ENCODE measurements around the gene TRIM72.
A peak's percentile ranks its signal among the peaks of the same experiment; 100 is the strongest.
"Not testable (repeated sequence)": the region's sequence is repeated elsewhere in the genome, so short reads cannot be mapped to it uniquely, and the experiment has no call there.

The TRIM72 gene

DNA sequence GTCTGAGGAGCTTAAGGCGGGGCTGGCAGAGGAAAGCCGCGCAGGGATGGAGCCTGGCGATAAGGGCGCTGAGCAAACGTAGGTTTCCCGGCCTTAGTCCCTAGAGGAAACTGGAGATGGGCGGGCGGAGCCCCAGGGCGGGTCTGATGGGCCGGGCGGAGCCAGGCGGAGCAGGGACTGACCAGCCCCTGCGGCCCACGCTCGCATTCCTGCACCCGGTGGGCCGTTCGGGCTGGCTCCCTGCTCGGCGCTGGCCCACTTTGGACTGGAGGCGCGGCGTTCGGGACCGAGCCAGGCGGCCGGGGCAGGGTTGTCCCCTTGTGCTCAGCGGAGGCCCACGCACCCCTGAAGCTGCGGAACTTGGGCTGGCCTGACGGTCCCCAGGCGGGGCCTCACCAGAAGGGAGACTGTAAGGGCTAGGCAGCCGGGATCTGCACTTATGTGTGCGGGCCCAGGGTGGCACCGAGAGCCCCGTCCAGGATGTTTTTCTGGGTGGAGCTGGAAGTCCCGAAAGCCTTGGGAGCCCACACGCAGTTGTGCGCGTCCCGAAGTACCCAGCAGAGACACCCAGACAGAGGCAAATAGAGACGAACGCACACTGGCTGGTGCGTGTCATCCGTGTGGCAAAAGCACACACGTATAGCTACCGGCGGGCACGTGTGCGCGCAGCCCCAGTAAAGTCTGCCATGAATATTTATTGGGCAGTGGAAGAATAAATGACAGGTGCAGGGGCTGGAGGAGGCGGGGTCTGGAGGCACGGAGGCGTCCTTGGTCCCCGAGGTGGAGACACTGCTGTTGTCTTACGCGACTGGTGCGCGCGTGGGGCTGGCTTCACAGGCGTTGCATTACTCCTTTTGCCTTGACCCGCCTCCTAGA, 1.6 kb downstream of the TRIM72 start:
- peak; percentile 40 for DNase-seq

DNA sequence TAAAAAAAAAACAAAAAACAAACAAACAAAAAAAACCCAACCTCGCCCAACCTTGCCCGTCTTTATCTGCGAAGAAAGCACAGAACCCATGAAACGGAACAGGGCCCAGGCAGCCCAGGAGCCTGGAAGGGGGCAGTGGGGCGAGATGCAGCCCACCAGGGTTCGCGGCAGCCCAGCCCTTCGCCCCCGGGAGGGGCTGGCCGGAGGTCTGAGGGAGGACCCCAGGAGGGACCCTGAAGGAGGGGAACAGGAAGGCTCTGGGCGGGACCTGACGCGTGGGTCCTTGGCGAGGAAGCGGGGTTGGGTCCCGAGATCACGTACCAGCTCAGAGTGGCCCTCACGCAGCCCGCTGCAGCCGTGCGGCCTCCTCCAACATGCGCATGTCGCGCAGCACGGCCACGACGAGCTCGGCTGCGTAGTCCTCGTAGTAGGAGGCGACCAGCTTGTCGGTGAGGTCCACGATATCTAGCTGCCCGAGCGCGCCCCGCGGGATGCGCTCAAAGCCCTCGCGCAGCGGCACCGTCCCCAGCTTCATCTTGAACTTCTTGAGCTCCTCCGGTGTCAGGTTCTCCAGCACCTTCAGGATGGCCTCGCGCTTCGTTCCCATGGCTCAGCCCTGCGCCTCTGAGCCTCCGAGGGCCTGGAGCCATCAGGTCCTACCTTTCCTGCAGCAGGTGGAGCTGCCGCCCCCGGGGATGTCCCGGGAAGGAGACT, 2.7 kb downstream of the TRIM72 start, which contains the start of gene PYDC1:
TSS of gene PYDC1 (minus strand) at position 714 of the 714 bp plus-strand sequence. CDS start at position 607, 107 bp downstream.
- DNase-seq, result no peak

DNA sequence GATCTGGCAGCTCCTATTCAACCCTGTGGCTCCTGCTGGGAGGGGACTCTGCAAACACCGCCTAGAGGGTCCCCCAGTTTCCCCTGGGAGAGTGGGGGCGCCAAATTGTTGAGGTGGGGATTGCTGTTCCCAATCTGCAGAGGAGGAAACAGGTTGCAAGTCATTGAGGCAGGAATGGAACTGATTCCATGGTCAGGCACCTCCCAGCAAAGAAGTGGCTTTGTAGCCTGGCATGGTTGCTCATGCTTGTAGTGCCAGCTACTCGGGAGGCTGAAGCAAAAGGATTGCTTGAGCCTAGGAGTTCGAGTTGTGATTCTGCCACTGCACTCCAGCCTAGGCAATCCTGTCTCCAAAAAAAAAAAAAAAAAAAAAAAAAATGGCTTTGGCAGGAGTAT, 3.2 kb downstream of the TRIM72 start:
- no peak for DNase-seq

DNA sequence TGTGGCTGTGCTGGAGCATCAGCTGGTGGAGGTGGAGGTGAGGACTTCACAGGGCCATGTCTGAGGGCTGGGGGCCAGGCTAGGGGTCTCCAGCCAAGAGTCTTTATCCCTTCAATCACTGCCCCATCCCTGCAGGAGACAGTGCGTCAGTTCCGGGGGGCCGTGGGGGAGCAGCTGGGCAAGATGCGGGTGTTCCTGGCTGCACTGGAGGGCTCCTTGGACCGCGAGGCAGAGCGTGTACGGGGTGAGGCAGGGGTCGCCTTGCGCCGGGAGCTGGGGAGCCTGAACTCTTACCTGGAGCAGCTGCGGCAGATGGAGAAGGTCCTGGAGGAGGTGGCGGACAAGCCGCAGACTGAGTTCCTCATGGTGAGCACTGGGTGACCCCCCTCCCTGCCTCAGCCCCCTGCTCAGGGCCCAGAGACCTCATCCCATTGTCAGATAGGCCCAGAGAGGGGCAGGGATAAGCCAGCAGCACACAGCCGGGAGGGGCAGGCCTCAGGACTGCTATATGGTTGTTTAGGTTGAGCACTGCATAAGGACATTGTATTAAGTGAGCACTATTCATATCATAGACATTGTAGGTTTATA, 5.3 kb downstream of the TRIM72 start:
- no peak for DNase-seq

DNA sequence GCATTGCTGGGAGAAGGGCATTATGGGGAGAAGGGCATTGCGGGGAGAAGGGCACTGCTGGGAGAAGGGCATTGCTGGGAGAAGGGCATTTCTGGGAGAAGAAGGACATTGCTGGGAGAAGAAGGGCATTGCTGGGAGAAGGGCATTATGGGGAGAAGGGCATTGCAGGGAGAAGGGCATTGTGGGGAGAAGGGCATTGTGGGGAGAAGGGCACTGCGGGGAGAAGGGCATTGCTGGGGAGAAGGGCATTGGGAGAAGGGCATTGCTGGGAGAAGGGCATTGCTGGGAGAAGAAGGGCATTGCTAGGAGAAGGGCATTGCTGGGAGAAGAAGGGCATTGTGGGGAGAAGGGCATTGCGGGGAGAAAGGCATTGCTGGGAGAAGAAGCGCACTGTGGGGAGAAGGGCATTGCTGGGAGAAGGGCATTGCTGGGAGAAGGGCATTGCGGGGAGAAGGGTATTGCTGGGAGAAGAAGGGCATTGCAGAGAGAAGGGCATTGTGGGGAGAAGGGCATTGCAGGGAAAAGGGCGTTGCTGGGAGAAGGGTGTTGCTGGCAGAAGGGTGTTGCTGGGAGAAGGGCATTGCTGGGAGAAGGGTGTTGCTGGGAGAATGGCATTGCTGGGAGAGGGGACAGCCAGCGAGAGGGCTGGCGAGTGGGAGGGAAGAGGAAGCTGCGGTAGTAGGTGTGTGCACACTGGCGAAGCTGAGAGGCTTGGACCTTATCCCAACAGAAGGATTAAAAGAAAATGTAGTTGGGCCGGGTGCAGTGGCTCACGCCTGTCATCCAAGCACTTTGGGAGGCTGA, 7.6 kb downstream of the TRIM72 start:
- no peak for DNase-seq

DNA sequence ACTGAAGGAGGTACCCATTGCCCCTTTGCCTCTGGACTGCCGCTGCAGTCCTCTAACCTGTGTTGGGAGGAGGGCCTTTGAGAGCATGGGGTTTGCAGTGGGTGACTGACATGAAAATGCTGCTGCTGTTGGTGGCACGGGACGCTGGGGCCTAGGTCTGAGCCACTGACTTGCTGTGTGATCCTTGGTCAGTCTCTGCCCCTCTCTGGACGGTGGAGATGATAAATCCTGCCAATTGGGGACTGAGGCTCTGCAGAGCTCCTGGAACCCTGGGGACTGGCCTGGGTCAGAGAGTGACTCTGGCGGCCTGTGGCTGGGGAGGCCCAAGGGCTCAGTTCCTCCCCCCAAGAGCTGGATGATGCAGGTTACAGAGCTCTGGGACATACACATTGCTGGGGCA, 9.1 kb downstream of the TRIM72 start:
- DNase-seq, result no peak

DNA sequence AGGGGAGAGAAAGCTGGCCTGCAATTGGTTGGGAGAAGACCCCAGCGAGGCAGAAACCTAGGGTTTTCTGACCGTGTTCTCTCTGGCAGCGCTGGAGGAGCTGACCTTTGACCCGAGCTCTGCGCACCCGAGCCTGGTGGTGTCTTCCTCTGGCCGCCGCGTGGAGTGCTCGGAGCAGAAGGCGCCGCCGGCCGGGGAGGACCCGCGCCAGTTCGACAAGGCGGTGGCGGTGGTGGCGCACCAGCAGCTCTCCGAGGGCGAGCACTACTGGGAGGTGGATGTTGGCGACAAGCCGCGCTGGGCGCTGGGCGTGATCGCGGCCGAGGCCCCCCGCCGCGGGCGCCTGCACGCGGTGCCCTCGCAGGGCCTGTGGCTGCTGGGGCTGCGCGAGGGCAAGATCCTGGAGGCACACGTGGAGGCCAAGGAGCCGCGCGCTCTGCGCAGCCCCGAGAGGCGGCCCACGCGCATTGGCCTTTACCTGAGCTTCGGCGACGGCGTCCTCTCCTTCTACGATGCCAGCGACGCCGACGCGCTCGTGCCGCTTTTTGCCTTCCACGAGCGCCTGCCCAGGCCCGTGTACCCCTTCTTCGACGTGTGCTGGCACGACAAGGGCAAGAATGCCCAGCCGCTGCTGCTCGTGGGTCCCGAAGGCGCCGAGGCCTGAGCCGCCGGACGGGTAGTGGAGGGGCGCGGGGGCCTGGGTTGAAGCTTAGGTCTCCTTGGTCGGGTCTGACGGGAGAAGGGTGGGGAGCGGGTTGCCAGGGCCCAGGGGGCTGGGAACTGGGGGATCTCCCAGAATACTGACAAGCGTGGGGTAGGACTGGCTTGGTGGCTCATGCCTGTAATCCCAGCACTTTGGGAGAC, 10.4 kb downstream of the TRIM72 start:
- DNase-seq, result no peak

DNA sequence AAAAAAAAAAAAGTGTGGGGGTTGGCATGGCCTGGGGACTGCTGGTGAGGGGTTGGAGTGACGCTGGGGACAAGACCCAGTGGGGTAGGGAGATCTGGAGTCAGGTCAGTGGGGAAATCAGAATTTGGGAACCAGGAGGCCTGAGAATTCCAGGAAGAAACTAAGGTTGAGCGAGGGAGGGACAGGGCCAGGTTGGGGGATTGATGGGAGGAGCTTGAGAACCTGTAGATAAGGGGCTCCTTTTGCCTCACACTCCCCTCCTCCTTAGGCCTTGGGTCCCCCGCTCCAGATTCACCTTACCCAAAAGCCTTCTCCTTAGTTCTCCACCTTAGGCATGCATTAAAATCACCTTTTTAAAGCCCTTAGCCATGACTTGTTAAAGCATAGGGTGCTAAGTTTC, 11.3 kb downstream of the TRIM72 start:
- no peak for DNase-seq

DNA sequence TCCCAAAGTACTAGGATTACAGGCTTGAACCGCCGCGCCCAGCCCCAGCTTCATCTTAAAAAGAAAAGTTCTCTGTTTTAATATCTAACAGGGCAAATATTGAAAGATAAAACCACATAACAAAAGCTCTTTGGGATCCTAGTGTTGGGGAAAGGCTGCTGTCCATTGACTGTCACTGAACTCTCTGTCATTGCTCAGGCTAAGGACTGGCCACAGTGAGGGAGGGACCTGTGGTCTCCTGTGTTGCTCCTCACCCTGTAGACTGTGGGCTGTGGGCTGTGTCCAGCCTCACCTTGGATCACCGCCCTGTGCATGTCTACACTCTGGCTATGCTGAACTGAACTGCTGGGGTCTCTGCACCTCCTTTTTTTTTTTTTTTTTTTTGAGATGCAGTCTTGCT, 14.3 kb downstream of the TRIM72 start:
- DNase-seq, result no peak

DNA sequence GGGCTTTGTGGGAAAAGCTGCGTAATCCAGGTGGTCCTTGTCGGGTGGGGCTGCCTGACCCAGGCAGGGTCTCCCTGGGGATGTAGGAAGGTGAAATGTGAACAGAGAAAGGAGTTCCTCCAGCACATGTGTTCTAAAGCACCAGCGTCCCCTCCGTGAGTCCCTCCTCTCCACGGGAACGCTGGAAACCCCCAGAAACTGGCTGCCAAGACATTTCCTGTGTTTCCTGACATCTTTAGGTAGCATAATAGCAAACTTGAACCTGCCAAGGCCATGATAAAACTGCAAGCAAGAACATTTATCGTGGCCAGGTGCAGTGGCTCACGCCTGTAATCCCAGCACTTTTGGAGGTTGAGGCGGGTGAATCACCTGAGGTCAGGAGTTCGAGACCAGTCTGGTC, 15.6 kb downstream of the TRIM72 start:
- no peak for DNase-seq

DNA sequence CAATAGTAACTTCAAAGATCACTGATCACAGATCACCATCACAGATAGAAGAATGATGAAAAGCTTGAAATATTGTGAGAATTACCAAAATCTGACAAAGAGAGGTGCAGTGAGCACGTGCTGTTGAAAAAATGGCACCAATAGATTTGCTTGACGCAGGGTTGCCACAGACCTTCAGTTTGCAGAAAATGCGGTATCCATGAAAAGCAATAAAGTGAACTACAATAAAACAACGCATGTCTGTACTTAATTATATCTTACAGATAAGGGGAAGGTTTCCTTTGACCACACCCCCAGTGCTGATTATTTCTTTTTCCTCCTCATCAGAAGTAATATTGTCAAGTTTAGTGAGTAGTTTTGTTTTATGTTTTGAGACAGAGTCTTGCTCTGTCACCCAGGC, 24.1 kb downstream of the TRIM72 start:
- DNase-seq, result no peak

DNA sequence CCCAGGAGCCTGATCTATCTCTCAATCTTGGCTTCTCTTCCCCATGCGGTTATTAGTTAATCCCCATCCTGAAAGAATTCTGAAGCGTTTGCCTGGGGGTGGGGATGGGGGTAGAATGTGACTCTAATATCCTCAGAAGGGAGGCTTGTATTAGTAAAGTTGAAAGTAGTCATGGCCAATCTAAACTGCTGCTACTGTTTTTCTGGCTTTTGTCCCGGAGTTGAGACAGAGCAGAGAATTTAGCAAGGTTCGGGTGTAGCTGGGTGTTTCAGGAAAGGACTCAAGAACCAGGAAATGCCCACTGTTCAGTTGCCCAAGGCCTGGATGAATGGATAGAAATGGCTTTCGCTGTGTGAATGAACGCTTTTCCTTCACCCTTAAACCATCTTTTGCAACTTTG, 28.3 kb downstream of the TRIM72 start:
- no peak for DNase-seq

DNA sequence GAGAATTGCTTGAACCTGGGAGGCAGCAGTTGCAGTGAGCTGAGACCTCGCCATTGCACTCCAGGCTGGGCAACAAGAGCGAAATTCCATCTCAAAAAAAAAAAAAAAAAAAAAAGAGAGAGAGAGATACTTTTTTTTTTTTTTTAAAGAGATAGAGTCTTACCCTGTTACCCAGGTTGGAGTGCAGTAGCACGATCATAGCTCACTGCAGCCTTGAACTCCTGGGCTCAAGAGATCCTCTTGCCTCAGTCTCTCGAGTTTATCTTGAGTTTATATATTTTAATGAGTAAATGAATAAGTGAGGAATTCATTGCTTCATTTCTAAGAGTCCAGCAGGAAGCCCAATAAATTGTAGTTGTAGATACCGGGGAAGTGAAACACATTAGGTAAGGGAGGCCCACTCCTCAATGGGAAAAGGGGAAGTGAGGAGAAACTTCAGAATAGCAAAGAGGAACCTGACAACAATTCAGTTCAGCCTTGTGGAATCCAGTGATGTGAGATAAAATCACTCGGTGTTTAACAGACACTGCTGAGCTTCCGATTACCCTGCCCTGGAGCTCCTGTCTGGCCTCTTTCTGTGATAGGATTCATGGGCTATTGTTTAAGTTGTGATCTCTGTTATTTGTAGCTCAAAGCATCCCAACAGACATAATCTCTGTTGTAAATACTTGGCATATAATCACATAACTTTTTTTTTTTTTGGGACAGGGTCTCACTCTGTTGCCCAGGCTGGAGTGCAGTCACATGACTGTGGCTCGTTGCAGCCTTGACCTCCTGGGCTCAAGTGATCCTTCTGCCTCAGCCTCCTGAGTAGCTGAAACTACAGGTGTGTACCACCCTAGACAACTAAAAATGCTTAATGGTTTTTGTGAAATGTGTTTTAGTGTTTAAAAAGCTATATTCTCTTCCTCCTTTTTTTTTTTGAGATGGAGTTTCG, 30.1 kb downstream of the TRIM72 start:
- no peak for DNase-seq

DNA sequence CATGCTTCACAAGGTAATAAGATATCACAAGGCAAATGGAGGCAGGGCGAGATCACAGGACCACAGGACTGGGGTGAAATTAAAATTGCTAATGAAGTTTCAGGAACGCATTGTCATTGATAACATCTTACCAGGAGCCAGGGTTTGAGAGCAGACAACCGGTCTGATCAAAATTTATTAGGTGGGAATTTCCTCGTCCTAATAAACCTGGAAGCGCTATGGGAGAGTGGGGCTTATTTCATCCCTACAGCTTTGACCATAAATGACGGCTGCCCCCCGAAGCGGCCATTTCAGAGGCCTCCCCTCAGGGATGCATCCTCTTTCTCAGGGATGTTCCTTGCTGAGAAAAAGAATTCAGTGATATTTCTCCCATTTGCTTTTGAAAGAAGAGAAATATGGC, 31.7 kb downstream of the TRIM72 start:
- not testable (repeated sequence) for DNase-seq

DNA sequence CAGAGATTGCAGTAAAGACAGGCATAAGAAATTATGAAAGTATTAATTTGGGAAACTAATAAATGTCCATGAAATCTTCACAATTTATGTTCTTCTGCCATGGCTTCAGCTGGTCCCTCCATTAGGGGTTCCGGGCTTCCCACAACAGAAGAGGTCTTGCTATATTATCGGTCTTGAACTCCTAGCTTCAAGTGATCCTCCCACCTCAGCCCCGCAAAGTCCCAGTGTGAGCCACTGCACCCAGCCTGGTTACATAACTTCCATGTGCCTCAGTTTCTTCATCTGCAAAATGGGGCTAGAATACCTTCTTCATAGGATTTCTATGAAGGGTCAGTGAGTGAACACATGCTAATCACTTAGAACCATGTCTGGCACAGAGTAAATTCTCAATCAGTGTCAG, 32.4 kb downstream of the TRIM72 start:
- no peak for DNase-seq

DNA sequence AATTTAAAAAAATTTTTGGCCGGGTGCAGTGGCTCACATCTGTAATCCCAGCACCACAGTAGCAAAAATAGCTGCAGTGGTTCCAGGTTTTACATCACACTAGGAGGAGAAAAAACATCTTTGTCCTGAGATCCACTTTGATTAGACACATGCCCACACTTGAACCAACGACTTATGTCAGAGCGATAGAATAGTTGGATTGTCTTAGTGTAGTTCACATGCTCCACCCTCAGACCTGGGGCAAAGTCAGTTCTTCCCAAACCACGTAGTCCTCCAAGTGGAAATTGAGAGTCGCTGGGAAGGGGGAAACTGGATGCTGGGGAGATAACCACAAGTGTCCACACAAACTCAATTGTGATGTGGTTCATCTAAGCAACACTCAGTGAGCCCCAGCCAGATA, 34.4 kb downstream of the TRIM72 start:
- DNase-seq, result no peak

DNA sequence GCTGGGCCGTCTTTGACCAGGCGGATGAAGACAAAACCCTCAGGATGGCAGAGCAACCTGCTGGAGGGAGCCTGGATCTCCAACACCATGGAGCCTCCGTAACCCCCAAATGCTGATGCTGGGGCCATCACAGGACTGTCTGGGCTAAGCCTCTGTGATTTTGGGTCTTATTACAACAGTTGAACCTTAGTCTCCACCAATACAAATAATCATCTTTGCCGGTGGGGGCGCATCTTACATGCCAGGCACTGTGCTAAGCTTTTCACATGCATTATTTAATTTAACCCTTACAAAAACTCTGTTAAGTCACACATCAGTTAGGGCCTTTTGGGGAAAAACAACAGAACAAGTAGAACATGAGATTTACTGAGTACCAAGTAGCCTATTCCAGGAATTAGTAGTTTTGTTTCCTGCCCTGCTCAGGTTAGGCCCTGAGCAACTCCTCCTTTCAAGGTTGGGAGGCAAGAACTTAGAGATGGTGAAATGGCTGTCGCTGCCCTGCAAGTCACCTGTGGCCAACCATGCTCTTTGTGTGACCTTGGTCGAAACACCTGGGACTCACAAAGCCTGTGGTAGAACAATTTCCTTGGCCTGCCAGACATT, 37.0 kb downstream of the TRIM72 start:
- DNase-seq, result no peak

DNA sequence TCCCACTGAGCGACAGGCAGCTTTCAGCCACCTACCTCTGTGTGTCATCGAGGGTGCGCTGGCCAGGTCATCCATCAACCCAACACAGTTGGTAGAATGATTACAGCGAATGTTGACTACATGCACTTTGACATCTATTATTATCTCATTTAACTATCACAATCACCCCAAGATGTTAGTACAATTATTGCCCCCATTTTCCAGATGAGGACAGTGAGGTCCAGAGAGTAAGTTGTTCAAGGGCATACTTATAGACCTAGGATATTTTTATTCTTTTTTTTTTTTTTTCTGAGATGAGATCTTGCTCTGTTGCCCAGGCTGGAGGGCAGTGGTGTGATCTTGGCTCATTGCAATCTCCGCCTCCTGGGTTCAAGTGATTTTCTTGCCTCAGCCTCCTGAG, 37.5 kb downstream of the TRIM72 start:
- no peak for DNase-seq

DNA sequence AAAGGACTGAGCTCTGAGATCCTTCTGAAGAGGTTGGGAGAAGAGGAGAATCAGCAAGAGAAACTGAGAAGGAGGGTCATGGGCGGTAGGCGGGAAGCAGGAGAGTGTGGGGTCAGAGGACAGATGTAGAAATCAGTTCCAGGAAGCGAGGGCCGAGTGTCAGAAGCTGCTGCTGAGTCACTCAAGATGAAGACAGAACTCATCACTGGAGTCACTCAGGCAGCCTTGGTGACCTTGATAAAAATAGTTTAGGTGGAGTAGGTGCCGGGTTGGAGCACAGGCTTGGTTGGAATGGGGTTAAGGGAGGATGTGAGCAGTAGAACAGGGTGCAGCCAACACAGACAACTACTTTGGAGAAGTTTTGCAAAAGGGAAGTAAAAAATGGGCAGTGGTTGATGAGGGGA, 39.7 kb downstream of the TRIM72 start:
- no peak for DNase-seq

DNA sequence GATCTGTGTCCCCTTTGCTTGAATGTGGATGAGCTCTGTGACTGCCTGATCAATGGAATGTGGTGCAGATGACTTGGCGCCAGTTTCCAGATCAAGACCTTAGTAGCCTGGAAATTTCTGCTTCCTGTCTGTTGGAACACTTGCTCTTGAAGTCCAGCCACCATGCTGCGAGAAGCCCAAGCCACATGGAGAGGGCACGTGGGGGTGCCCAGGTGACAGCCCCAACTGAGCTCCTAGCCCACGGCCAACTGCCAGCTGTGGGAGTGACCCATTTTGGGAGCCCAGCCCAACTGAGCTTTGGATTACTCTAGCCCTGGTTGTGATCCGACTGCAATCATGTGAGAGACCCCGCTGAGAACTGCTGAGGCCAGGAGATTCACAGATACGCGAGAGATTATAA, 42.5 kb downstream of the TRIM72 start:
- no peak for DNase-seq

All from activated T-cell treated with anti-CD3 and anti-CD28 coated beads, Interleukin-2, amount 50 U/mL, for 1 hour (primary cell).